Adipose tissue (tissue), 3 donors: ENCODE measurements around the gene PLA2G1B. TPM values are rescaled to one million over a fixed set of nuclear protein-coding genes. Genes with fewer than 3 reads are reported as not detected.

Experiments
- H3K27ac ChIP-seq: one replicate; pipeline ENCODE4 v1.5.1; 2013; ENCODE audit warnings: low read depth, low read length
- WGBS, 3 donors: extraction: QIAGEN DNeasy Blood & Tissue Kit; methylation state at CpG; one replicate each; pipeline ENCODE4 v1.1.7; 2013; 5-methylcytosine and 5-hydroxymethylcytosine counted together
- polyA plus RNA-seq, 3 donors: library from polyadenylated mRNA; stranded (reverse); fragments of 200-250 nt; gene quantifications; one replicate each; pipeline ENCODE4 v1.2.3, GENCODE V29; 2013
- donor health status: healthy with polysubstance abuse.
- donor health status: Bipolar disorder and iron deficiency.
- donor health status: healthy.

PLA2G1B gene
- polyA plus RNA-seq, 3 donors: 2.3 to 10,835 (median 11.8) TPM

DNA sequence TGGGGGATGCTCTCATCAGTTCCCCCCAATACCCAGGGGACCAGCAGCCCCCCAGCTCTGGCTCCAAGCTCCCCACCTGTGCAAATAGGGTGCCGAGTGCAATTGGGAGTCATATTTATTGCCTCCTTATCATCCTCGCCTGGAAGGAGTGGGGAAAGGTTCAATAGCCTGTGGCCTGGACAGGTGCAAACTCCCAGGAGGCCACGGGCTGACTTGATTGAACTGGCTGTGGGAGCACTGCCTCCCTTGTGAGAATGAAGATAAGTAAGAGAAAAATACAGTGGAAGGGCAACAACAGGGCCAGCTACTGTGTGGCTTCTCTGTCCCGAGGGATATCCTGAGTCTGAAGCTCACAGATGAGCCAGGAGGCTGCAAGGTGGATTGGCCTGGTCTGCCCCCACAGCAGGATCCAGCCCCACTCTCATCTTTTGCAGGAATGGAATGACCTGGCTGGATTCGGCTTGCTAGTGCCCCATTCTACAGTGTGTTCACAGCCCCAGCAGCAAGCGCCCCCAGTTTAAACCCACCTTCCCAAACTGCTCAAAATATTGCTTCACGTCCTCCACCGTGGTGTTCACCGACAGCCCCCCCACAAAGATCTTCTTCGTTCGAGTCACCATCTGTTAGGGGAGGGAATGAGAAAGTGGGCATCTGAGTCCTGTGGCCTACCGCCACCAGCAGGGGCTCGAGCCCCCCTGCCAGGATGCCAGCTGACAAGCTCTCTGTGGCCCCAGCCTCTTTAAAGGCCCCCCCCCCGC, 35.1 kb upstream of the PLA2G1B start:
- 57 to 87% (median 84%) methylated on average over 14 of the region's 14 CpGs for WGBS, 3 donors
- H3K27ac ChIP-seq: no peak overlapping the region

DNA sequence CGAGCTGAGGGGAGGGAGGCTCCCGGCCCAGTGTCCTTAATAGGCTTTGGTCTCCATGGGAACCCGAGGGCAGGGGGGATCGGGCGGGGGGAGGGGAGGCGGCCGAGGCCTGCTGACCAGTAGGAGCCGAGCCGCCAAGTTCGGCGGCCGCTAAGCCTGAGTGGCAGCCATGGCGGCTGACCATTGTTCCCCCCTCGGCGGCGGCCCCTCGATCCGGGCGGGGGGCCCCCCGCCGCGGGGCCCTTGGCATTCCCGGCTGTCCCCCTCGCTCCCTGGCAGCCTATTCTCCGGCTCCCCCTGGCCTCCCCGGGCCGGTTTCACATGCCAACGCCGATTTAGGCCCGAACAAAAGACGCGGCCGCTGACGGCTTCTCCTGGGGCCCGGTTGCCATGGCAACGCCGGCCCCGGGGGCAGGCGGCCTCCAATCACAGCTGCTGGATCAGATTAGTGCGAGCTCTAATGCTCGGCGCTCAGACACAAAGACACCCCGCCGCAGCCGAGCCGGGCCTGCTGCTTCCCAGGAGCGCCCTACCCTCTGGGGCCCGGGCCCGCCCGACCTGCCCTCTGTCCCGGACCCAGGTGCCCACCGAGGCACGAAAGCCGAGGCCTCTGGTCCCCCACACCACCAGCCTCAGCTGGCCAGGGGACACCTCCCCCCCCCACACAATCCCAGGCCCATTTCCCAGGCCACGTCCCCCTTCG, 34.1 kb upstream of the PLA2G1B start:
- H3K27ac ChIP-seq: no peak overlapping the region
- WGBS, 3 donors: 10 to 34% (median 11%) methylated on average over 43 to 56 of the region's 56 CpGs

DNA sequence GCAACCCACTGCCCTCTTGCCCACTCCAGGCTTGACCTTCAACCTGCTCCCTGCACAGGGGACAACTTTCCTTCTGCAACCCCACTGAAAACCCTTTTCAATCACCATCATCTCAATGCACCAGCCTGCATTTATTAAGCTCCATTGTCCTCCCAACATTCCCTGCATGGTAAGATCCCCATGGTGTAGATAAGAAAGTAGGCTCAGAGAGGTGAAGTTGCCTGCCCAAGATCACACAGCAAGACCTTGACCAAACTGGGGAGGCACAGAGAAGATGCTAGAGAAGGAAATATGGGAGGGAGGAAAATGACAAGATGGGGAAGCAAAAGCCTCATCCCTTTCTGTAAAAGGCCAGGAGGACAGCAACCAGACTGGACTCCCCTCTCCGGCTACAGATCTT, 31.5 kb upstream of the PLA2G1B start:
- H3K27ac ChIP-seq: no peak overlapping the region
- WGBS, 3 donors: 94 to 100% (median 100%) methylated on average over 1 of the region's 1 CpG

DNA sequence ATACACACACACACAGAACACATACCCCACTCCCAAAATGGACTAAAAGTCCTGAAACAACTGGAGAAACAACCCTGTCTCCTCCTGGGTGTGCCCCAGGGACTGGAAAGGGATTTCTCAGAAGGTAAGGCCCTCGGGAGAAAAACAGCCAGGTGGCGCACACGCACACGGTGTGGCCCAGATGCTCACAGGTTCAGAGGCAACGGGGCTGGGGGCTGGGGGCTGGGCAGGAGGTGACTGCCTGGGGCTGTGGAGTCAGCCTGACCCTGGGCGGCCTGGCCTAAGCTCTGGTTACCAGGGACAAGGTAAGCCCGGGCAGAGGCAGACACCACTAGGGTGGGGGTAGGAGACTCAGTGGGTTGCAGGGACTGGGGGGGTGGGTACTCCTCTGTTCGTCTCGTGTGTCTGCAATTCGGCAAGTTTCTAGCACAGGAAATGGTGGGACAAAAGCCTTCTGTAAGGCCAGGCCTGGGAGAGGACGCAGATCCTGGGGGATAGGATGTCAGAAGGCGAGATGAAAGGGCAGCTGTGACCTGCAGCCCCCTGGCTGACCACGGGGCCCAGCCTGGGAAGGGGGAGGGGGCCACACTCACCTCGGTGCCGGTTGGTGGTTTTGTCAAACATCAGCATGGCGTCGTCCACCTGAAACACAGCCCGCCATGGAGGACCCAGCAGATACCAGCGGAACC, 31.0 kb upstream of the PLA2G1B start:
- no peak overlapping the region for H3K27ac ChIP-seq
- 60 to 68% (median 66%) methylated on average over 19 of the region's 19 CpGs for WGBS, 3 donors

DNA sequence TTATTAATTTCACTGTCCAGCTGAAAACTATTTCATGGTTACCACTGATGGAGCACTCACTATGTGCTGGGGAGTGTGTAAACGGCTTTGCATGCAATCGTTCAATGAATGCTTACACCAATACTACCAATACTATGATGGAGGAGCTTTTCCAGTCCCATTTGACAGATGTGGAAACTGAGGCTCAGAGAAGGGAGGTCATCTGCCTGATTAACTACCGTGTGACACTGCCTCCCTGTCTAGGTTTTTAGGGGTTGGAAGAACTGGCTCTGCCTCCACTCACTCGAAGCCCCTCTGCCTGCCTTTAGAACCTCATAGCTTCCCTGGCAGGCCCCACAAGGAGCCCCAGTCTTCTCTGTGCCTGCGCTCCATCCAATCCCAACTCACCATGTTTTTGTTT, 29.5 kb upstream of the PLA2G1B start:
- H3K27ac ChIP-seq: no peak overlapping the region
- WGBS, 3 donors: 82 to 83% (median 82%) methylated on average over 5 of the region's 5 CpGs

DNA sequence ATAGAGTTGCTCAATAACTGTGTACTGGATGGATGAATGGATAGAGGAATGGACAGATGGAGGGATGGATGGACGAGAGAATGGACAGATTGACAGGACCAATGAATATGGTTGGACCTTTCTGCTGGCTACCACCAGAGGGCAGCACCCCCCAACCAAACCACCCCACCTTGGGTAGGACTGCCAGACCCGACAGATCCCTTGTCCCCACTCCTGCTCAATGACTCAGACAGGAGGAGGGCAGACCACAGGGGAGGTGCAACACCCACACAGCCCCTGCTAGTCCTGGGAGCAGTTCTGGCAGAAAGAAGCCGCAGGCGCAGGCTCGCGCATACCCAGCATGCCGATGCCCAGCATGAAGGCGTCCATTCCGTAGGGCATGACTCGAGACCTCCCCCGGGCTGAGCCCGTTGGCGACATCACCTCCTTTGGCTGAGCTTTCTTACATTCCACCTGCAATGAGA, 29.0 kb upstream of the PLA2G1B start:
- 55 to 60% (median 55%) methylated on average over 13 of the region's 13 CpGs for WGBS, 3 donors
- no peak overlapping the region for H3K27ac ChIP-seq

DNA sequence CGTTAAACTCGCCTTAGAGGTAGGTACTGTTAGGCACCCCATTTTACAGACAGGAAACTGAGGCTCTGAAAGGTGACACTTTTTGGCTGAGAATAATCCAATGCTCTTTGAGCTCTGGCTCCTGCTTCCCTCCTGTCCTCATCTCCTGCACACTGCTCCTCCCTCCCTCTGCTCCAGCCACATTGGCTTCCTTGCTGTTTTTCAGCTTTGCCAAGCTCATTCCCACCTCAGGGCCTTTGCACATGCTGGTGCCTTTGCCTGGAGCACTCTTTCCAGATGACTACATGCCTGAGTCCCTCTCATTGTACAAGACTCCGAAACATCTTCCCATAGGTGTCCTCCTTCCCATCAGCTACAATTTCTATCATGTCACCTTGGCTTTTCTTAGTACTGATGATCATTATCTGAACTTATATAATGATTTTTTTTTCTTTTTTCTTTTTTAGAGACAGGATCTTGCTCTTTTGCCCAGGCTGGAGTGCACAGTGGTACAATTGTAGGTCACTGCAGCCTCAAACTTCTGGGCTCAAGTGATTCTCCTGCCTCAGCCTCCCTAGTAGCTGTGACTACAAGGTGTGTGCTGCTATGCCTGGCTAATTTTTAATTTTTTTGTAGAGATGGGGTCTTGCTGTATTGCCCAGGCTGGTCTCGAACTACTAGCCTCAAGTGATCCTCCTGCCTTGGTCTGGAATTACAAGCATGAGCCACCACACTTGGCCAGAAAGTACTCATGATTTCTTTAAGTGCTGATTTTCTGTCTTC, 26.2 kb upstream of the PLA2G1B start:
- 91 to 99% (median 92%) methylated on average over 4 of the region's 4 CpGs for WGBS, 3 donors
- no peak overlapping the region for H3K27ac ChIP-seq

DNA sequence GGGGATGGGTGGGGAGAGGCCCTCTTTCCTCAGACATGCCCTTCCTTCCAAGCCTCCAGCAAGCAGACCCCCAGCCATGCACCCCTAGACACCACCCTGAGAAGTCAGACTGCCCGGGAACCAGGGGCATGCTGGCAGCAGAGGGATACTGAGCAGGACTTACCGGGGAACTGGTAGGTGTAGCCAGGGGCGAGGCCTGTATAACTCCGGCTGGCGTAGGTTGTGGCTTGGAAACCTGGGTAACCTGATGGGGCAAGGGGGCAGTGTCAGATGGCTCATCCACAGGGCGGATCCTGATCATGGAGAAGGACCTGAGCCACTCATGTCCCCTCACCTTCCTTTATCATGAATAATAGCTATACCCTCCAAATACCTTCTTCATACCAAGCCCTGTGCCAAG, 25.6 kb upstream of the PLA2G1B start:
- WGBS, 3 donors: 92 to 97% (median 92%) methylated on average over 6 of the region's 6 CpGs
- H3K27ac ChIP-seq: no peak overlapping the region

DNA sequence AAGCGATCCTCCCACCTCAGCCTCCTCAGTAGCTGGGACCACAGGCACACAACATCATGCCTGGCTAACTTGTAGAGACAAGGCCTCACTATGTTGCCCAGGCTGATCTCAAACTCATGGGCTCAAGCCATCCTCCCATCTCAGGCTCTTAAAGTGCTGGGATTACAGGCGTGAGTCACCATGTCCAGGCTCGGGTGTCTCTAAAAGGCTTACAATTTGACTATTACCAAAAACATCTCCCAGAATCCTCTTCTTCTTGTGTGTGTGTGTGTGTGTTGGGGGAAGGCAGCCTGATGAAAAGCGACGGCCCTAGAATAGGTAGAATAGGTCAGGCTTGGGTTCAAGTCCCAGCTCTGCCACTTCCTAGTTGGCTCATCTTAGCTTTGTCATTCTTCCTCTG, 24.5 kb upstream of the PLA2G1B start:
- H3K27ac ChIP-seq: no peak overlapping the region
- 68 to 88% (median 69%) methylated on average over 5 of the region's 5 CpGs for WGBS, 3 donors

DNA sequence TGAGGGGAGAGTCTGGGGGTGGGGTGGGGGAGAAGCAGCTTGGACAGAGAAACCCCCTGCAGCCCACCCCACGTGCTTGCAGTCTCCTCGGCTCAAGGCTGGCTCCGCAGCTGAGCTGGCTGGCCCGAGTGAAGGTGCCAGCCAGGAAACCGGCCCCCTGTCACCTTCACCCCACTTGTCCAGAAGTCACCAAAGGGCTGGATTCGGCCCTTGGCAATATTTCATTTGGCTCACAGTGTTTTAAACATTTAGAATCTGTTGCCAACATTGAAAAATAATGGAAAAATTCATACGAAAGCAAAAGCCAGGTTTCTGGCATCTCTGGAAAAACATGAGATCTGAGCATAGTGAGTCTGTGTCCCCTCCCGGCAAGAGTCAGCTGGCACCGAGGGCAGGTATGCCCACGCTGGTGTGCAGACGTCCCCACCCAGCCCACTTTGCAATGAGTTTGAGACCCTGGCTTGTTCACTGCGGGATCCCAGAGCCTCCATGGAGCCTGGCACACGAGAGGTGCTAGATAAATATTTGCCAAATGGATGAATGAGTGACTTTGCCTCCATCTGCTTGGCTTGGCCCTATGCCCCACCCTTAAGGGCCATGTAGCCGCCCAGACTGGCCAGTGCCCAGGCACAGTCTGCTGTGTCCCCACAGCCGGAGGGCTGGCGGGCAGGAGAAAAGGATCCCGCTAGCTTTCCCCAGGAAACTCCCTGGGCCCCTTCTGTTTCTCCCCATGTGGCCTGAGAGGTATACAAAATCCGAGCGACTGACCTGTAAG, 23.2 kb upstream of the PLA2G1B start:
- WGBS, 3 donors: 31 to 76% (median 63%) methylated on average over 19 of the region's 19 CpGs

DNA sequence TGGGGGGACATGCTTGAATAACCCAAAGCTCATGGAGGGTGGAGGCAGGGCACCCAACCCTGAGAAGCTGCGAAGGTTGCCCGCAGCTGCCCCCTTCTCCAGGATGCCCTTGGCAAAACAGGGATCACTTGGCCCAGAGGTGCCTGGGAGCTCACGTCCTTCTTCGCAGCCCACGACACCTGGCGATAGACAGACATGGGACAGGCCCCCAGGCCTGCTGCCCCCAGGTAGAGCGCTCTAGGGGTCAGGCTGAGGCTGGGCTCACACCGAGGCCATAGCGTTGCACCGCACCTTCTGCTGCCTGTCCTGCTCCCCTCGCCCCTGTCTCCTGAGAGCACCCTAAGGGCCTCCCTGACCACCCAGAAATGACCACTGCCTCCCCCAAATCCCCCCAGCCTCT, 20.2 kb upstream of the PLA2G1B start:
- 96 to 97% (median 96%) methylated on average over 11 of the region's 11 CpGs for WGBS, 3 donors
- no peak overlapping the region for H3K27ac ChIP-seq

More for the DNA sequence above, 23.2 kb upstream of the PLA2G1B start:
- H3K27ac ChIP-seq: no peak overlapping the region

DNA sequence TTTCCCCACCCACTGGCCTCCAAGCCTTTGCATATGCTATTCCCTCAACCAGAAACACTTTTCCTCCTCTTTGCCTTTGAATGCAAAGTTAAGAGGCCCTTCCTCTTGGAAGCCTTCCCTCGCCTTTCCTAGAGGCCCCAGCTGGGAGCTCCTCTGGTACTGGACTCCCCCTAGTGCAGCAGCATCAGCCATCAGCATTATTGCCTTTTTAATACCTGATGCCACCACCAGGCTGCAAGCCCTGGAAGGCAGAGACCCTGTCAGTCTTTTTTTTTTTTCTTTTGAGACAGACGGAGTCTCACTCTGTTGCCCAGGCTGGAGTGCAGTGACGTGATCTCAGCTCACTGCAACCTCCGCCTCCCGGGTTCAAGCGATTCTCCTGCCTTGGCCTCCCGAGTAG, 19.1 kb upstream of the PLA2G1B start:
- H3K27ac ChIP-seq: no peak overlapping the region
- WGBS, 3 donors: 93 to 96% (median 94%) methylated on average over 7 of the region's 7 CpGs

DNA sequence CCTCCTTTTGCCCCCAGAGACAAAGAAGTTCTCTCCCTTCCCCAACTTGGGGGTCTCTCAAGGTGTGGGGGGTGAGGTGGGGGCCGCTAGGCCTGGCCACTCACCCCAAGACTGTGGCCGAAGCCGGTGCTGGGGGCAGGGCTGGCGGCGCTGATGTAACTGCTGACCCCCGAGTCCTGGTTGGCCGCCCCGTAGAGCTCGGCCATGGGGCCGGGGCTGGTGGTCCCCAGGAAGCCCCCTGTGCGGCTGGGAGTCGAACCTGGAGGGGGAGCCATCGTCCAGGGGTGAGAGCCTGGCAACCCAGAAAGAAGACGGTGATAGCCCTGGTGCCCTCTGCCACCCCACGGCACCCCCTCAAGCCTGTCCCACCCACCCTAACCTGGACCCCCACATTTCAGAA, 18.5 kb upstream of the PLA2G1B start:
- no peak overlapping the region for H3K27ac ChIP-seq
- 92 to 95% (median 93%) methylated on average over 14 to 15 of the region's 15 CpGs for WGBS, 3 donors

DNA sequence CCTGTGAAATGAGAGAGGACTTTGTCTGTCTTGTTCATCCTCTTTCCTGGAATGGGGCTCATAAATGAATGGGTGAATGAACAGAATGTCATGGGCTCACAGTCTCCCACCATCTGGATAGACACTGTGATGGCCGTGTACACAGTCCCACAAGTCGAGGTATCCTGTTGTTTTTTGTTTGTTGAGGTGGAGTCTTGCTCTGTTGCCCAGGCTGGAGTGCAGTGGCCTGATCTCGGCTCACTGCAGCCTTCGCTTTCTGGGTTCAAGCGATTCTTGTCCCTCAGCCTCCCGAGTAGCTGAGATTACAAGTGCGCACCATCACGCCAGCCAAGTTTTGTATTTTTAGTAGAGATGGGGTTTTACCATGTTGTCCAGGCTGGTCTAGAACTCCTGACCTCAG, 16.1 kb upstream of the PLA2G1B start:
- no peak overlapping the region for H3K27ac ChIP-seq
- 86 to 92% (median 90%) methylated on average over 8 of the region's 8 CpGs for WGBS, 3 donors

DNA sequence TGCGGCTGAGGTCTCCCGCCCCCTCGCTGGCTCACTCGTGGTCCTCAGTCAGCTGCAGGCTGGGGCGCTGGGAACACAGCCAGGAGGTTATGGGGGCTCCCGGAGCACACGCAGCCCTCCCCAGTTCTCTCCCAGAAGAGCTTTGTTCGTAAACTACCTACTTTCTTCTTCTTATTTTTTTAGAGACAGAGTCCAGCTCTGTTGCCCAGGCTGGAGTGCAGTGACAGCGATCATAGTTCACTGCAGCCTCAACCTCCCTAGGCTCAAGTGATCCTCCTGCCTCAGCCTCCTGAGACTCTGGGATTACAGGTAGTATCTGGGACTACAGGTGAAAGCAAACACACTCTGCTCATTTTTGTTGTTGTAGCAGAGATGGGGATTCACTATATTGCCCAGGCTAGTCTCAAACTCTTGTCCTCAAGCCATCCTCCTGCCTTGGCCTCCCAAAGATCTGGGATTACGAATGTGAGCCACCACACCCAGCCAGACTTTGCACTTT, 15.5 kb upstream of the PLA2G1B start:
- no peak overlapping the region for H3K27ac ChIP-seq

DNA sequence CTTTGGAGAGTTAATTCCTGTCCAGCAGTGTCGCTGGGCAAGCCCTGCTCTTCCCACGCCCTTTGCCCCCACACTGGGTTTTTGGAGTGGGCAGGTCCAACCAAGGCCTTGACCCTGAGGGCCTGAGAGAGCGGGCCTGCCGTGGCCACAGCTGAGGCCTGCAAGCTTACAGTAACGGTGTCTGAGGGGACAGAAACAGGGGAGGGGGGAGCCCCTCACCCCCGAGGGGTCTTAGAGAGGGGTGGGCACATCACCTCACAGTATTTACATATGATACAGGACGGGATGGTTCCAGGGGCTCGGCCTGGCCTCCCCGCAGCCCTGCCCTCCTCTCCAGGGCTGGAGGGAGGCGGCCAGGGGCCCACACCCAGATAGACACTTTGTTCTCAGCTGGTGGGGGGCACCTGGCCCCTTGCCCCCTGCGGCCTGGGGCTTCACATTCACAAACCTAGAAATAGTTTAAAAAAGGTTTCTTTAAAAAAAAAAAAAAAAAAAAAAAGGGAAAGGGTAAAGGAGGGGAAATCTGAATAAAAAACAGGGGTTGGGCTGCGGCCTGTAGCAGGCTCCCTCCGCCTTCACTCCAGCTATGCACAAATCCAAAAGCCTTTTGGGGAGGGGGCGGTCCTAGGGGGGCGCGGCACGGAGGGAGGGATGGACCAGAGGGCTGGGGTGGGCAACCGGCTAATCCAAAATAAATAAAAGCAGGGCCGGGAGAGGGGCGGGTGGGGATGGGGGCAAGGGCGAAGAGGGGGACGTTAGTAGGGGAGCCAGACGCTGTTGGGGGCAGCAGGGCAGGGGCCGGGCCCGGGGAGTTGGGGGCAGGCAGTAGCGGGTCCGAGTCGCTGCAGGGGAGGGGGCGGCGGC, 14.8 kb upstream of the PLA2G1B start:
- 59 to 65% (median 61%) methylated on average over 28 to 30 of the region's 30 CpGs for WGBS, 3 donors
- no peak overlapping the region for H3K27ac ChIP-seq

More for the DNA sequence above, 15.5 kb upstream of the PLA2G1B start:
- WGBS, 3 donors: 66 to 79% (median 70%) methylated on average over 10 of the region's 10 CpGs

DNA sequence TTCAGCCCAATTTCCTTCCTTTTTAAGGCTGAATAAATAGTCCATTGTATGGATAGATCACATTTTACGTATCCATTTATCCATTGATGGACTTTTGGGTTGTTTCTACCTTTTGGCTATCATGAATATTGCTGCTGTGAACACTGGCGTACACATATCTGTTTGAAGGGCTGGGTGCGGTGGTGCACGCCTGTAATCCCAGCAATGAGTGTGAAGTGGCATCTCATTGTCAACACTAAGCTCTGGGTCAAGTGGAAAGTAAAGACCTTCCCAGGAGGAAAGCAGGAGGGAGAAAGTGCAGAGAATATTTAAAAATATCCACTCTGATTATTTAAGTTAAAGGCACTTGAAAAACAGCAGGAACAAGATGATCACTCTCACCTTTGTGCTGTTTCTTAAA, 11.7 kb upstream of the PLA2G1B start:
- 86 to 91% (median 89%) methylated on average over 4 of the region's 4 CpGs for WGBS, 3 donors
- H3K27ac ChIP-seq: no peak overlapping the region
